Panc1 (cell line): ENCODE data around the gene COL23A1.

Experiments used
- POLR2AphosphoS5 ChIP-seq: IDR thresholded peaks from 2 replicates; pipeline ENCODE4 v1.6.1; 2012; ENCODE audit warnings: mild to moderate bottlenecking, low read depth, low read length, moderate library complexity
- REST ChIP-seq, 2 experiments: IDR thresholded peaks; 2 replicates each; pipeline ENCODE4 v1.6.1; 2011 to 2012; ENCODE audit warnings: low read depth in 2 of 2, control low read depth in 1 of 2, low read length in 1 of 2, mild to moderate bottlenecking in 1 of 2, moderate library complexity in 1 of 2; ENCODE audit not compliant: insufficient read depth in 1 of 2
- SIN3A ChIP-seq: IDR thresholded peaks from 2 replicates; pipeline ENCODE4 v1.6.1; 2012; ENCODE audit warnings: low read depth, mild to moderate bottlenecking, low read length, moderate library complexity, borderline replicate concordance; ENCODE audit not compliant: insufficient read depth
- TCF7L2 ChIP-seq: IDR thresholded peaks from 2 replicates; pipeline ENCODE4 v1.6.1; 2011; ENCODE audit warnings: mild to moderate bottlenecking, low read depth, low read length, inconsistent platforms
- TF ChIP-seq, protein P1 (sequence below): fragments of 450-650 bp; IDR thresholded peaks from 2 replicates; pipeline ENCODE4 v1.5.1; 2017; ENCODE audit warnings: mild to moderate bottlenecking

DNA sequence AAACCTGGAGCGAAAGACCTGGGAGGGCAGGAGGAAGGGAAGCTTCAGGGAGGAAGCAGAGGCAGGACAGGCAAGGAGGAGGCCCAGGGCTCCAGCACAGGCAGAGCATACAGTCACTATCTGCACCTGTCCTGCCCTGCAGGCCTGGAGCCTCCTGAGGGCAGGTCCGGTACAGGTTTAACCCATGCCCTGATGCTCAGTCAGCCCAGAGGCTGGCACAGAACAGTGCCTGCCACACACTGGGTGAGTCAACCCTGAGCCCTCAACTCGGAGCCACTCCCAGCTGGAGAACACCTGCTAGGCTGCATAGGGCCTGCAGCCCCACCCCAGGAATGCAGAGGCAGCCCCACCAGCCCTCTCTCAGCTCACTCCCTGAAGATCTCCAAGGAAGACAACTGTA, 196.1 kb downstream of the COL23A1 start:
- TF ChIP-seq, protein P1, sequence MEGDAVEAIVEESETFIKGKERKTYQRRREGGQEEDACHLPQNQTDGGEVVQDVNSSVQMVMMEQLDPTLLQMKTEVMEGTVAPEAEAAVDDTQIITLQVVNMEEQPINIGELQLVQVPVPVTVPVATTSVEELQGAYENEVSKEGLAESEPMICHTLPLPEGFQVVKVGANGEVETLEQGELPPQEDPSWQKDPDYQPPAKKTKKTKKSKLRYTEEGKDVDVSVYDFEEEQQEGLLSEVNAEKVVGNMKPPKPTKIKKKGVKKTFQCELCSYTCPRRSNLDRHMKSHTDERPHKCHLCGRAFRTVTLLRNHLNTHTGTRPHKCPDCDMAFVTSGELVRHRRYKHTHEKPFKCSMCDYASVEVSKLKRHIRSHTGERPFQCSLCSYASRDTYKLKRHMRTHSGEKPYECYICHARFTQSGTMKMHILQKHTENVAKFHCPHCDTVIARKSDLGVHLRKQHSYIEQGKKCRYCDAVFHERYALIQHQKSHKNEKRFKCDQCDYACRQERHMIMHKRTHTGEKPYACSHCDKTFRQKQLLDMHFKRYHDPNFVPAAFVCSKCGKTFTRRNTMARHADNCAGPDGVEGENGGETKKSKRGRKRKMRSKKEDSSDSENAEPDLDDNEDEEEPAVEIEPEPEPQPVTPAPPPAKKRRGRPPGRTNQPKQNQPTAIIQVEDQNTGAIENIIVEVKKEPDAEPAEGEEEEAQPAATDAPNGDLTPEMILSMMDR: no peak
- TF ChIP-seq REST (IDR thresholded peaks at IDR 0.05; ENCODE audit: insufficient read depth in 1 of 2, low read depth in 2 of 2, low read length in 1 of 2) (no peak), POLR2AphosphoS5 (no peak), SIN3A (no peak), TCF7L2 (no peak)
